ENCODE measurements around the gene ARMH3.
"Not testable (repeated sequence)": the region's sequence is repeated elsewhere in the genome, so short reads cannot be mapped to it uniquely, and the experiment has no call there.

ARMH3 gene

DNA sequence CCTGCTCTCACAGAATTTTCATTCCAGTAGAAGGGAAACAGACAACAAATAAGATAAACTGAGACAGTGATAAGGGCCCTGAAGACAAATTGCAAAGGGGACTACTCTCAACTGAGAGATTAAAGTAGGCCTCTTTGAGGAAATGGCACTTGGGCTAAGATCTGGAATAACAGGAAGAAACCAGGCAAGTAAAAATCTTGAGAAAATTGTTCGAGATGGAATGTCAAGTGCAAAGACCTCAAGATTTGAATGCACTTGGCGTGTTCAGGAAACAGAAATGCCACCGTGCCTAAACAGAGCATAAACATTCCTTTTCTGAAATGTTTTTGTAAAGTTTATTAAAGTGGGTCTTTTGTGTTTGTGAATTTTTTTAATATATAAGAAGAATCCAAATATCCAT is 10.7 kb downstream of the ARMH3 start:
- no peak for DNase-seq

DNA sequence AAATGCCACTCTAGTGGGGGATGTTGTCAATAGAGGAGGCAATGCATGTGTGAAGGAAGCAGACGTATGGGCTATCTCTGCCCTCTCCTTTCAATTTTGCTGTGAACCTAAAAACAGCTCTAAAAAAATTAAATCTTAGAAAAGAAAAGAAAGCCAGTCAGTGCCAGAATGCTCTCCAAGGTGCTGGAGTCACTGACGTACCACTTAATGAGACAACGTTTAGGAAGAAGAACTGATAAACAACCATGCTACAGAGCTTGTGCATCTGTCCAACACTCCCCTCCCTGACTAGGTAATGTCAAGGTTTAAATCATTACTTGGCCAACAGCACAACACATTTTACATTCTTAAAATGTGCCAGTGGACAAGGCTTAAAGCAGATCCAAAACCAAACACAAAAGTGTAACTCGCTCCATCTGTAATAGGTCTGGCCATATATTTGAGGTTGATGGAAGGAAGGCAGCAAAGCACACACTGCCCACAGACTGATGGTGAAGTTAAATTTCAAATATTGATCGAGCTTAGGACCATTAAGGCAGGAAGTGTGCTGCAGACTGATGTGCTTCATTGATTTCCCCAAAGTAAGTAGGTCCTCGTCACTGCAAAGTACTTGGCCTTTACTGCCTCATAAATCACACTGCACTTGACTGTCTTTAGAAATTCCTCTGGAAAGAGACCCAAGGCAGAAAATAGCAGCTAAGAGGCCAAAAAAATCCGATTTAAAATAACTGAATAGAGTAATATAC is 15.5 kb downstream of the ARMH3 start:
- no peak for DNase-seq

- DNase-seq: no peak
Observed at GRCh38 chr10:102038410-102038809, 17.6 kb downstream of the ARMH3 start.

GRCh38 chr10:102035807-102036206 is 20.2 kb downstream of the ARMH3 start:
- not testable (repeated sequence) for DNase-seq

DNA sequence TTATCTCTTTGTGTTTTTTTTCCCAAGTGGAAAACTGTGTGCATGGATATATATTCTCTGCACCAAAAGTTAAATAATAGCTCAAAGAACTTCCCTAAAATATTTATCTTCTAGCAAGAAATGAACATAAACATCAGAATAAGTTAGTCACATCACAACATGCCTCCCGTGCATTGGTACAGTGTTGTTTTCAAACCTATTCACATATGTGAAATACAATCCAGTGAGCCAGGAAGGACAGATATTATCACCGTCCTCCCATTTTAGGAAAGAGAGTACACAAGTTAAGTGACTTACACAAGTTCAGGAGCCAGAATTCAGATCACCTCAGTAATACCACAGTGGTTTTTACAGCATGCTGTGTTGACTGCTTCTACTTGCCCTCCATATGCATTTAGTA is 22.2 kb downstream of the ARMH3 start:
- DNase-seq: no peak

DNA sequence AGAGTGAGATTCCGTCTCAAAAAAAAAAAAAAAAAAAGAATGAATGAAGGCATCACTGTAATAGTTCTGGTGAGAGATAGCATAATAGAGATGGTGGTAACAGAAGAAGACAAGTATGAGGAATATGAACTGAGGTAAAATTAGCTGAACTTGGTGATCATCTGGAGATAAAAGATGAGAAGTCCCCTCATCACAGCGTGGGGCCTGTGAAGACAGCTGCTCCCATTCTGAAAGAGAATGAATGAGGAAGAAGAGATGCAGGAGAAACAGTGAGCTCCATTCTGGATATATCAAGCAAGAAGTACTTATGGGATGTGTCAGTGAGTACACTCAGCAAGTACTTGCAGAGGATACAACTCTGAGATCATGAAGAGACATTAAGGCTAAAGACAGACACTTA is 28.7 kb downstream of the ARMH3 start:
- no peak for DNase-seq

DNA sequence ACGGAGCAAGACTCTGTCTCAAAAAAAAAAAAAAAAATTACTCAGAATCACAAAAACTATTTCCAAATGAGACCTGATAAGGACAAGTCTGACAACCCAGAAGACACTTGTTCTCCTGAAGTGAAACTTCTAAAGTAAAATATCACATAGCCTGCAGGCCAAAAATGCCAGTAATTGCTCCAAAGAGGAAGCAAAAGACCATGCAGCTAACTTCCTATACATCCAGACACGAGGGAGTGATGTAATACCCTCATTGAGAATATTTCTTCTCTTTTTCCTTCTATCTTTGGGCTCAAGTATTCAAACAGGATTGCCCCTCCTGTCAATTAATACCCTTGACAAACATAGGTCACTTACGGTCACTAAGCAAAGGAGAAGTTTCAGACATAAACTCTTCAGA is 31.2 kb downstream of the ARMH3 start:
- no peak for DNase-seq

DNA sequence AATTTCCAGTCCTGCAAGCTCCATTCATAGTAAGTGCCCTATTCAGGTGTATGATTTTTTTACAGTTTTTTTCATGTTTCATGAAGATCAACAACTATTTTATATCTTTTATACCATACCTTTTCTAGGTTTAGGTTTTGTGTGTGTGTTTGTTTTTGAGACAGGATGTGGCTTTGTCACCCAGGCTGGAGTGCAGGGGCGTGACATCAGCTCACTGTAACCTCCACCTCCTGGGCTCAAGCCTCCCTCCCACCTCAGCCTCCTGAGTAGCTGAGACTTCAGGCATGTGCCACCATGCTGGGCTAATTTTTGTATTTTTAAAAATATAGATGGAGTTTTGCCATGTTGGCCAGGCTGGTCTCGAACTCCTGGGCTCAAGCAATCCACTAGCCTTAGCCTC is 35.0 kb downstream of the ARMH3 start:
- no peak for DNase-seq

GRCh38 chr10:102017295-102017694 is 38.7 kb downstream of the ARMH3 start:
- no peak for DNase-seq

DNA sequence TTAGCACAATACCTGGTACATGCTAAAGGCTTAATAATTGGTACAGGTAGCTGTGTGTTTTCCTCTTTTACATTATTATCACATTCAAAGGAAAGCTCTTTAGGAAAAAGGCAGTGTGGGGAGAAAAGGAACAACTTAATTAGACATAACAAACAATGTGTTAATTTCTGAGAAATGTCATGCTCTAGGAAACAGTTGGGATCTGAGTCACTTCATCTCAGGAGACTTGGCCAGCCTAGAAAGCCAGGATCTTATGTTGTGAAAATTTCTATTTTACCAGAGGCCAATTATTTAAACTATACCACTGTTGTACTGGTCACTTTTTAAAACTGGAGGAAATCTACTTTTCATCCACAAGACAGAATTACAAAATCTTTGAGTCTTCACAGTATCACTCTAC is 39.6 kb downstream of the ARMH3 start:
- no peak for DNase-seq

GRCh38 chr10:102010961-102011360 is 45.0 kb downstream of the ARMH3 start:
- no peak for DNase-seq

DNA sequence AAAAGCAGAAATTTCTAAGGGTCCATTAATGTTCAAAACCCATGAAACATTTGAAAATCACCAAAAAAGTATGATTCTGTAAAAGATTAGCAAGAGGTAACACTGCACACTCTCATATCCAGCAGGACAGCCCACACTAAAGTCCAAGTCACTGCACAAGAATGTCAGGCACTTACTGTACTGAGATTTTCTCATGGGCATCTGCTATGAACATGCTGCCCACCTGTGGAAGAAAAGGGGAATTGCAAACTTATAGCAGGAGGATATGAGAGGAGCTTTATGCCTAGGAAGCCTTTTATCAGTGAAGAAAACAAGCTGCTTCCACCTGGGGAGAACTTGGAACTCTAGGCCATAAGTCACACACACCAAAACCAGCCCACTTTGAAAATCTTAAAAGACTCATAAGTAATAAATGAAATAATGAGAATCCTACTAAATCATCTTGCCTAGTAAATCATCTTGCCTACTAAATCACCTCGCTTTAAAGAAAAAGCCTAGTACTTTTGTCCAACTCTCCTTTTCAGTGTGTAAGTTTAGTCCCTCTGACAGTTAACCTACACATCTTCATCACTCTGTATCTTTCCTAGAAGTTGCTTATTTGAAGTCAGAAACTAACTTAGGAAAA is 46.1 kb downstream of the ARMH3 start:
- DNase-seq: peak; percentile 18

- DNase-seq: no peak
Observed at GRCh38 chr10:102007796-102008195, 48.2 kb downstream of the ARMH3 start.

GRCh38 chr10:102007031-102007430 is 48.9 kb downstream of the ARMH3 start:
- not testable (repeated sequence) for DNase-seq

GRCh38 chr10:102004376-102004775 is 51.6 kb downstream of the ARMH3 start:
- no peak for DNase-seq

DNA sequence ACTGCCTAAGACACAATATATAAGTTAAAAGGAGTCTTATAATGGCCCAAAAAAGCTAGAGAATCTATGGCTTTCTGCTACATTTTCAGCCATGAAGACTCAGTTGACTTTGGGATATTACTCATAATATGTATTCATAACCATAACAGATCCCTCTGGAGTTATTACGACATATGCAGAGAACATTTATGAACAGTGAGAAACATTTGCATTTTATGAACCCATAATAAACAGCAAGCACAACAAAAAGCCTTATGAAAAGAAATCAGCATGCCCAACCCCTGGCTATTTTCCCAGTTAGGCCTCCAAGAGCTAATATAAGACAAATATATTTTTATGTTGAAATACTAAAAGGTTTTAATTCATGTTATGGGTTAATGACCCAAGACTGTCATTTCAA is 52.4 kb downstream of the ARMH3 start:
- DNase-seq: no peak

DNA sequence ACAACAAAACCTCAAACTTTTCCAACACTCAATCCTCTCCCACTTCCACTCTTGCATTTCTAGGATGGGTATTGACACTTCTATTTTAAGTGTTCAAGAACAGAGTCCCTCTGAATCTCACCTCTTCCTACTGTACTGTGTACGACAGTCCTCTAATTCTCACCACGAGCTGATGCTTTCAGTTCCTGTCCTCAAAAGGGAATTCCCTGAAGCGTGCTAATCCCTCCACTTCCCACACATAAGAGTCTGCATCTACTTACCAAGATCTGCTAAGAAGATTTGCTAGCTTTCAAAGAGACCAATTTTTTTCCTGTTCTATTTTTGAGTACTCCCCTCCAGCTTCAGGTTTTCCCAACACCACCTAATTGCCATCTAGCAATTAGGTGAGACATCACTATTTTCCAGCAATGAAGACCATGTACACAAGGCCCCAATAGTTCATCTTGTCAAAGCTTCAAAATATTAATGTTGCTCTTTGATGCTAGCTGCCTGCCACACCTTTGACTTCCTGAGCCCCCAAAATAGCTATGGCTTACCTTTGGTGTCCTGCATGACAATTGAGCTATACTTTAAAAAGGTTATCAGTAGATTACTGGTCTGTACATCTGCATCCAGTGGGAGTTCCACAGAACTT is 54.4 kb downstream of the ARMH3 start:
- DNase-seq: peak; percentile 19

DNA sequence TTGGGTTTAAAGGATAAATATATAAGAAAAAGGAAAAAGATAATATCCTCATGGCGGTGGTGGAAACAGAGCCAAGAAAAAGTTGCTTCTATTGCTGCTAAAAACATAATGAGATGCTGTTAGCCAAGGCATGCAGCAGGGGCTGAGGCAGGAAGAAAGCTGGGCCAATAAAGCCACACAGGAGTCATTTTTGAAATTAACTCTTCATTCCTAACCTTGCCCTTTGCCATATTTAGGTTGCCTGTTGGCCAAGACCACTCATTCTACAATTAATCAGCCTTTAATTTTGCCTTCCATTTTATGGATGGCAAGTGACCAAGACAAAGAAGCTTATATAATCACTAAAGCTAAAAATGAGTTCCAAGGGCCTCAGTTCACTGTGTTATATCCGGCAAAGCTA is 58.2 kb downstream of the ARMH3 start:
- no peak for DNase-seq

DNA sequence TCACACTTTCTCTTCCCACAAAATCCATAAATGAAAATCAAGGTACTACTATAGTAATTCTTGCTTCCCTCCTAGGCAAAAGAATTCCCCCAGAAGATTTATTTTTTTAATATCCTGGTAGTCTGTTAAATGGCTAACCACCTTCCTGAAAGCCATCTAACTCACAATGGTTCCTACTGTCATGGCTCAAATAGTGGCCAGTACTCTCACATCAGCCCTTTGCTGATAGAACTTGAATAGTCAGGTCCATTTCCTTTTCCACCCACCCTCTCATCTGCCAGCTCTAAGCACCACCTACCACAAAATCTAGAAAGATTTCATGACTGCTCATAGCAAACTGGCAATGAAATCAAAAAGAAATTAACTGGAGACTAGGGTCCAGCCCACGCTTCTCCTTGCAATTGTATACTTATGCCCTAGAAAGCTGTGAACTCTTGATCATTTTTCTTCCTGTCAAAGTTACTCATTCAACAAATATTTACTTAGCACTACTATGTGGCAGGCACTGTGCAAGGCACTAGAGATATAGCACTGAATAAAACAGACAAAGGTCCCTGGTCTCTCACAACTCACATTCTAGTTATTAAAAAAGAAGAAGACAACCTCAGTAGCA is 60.4 kb downstream of the ARMH3 start:
- no peak for DNase-seq

GRCh38 chr10:101993651-101994200 is 62.2 kb downstream of the ARMH3 start:
- peak; percentile 73 for DNase-seq

GRCh38 chr10:101993221-101993620 is 62.8 kb downstream of the ARMH3 start:
- DNase-seq: no peak

- DNase-seq: no peak
Observed at GRCh38 chr10:101987136-101987535, 68.8 kb downstream of the ARMH3 start.

DNA sequence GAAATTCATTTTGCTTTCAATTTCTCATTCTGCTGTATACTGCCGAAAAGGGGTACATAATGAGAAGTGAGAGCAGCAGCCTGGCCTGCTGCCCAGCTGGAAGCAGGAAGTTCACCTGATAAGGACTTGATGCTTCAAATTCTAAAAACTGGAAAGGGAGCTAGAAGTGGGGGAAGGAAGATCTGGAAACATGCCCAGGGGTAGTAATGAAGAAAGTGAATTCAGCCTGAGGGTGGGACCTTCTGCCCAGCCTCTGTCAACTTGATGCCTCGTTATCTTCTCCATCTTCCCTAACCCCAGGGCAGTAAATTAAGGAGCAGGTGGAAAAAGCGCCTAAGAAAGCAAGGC is 69.4 kb downstream of the ARMH3 start:
- no peak for DNase-seq

- not testable (repeated sequence) for DNase-seq
Observed at GRCh38 chr10:101980677-101981076, 75.3 kb downstream of the ARMH3 start.
